Natural killer cell (primary cell): ENCODE measurements around the gene TSSK6. TPM values are rescaled to one million over a fixed set of nuclear protein-coding genes. Genes with fewer than 3 reads are reported as not detected.

Source experiments
- ATAC-seq, 3 donors: fragments of 150-1000 bp in 2 of 3; fragments of 200-7000 bp in 1 of 3; cut with Tn5 transposase; 1 replicate in 1 of 3; 2 replicates in 2 of 3; pipeline ENCODE4 v1.10.0; 2021; ENCODE audit warnings: mild to moderate bottlenecking in 2 of 3, moderate library complexity in 2 of 3
- DNase-seq, 2 donors: peaks; one replicate each; pipeline versions ENCODE4 v3.0.0 to v3.0.0-alpha.2; 2013 to 2021; ENCODE audit warnings: mixed read lengths in 1 of 2
- H3K27ac ChIP-seq: one replicate; pipeline ENCODE4 v1.5.1; 2013; ENCODE audit warnings: mild to moderate bottlenecking, low read length
- H3K27me3 ChIP-seq: one replicate; pipeline ENCODE4 v1.6.1; 2013; ENCODE audit warnings: low read length; ENCODE audit not compliant: control insufficient read depth, insufficient read depth
- H3K36me3 ChIP-seq: one replicate; pipeline ENCODE4 v1.6.1; 2013; ENCODE audit warnings: low read length; ENCODE audit not compliant: control insufficient read depth, insufficient read depth
- H3K4me1 ChIP-seq: one replicate; pipeline ENCODE4 v1.6.1; 2013; ENCODE audit warnings: low read length; ENCODE audit not compliant: control insufficient read depth, insufficient read depth
- H3K4me3 ChIP-seq: one replicate; pipeline ENCODE4 v1.5.1; 2013; ENCODE audit warnings: low read length
- H3K9me3 ChIP-seq: one replicate; pipeline ENCODE4 v1.6.1; 2013; ENCODE audit warnings: low read length; ENCODE audit not compliant: control insufficient read depth, insufficient read depth
- H3K27ac Mint-ChIP-seq, 2 donors: one replicate each; pipeline ENCODE4 v1.8.0; 2022; ENCODE audit warnings: mild to moderate bottlenecking in 2 of 2, mixed read lengths in 2 of 2, moderate library complexity in 1 of 2
- H3K27me3 Mint-ChIP-seq, 2 donors: one replicate each; pipeline ENCODE4 v1.8.0; 2022; ENCODE audit warnings: low read depth in 2 of 2, mixed read lengths in 2 of 2
- H3K36me3 Mint-ChIP-seq: one replicate; pipeline ENCODE4 v1.8.0; 2022; ENCODE audit warnings: mixed read lengths
- H3K4me1 Mint-ChIP-seq, 2 donors: one replicate each; pipeline ENCODE4 v1.8.0; 2022; ENCODE audit warnings: mixed read lengths in 2 of 2
- H3K4me3 Mint-ChIP-seq: one replicate; pipeline ENCODE4 v1.8.0; 2022; ENCODE audit warnings: mild to moderate bottlenecking, moderate library complexity, mixed read lengths
- H3K9me3 Mint-ChIP-seq, 2 donors: one replicate each; pipeline ENCODE4 v1.8.0; 2022; ENCODE audit warnings: mixed read lengths in 2 of 2
- CTCF ChIP-seq: fragments of 200-600 bp; IDR thresholded peaks from one replicate; pipeline ENCODE4 v1.8.0; 2022; ENCODE audit warnings: antibody characterized with exemption
- WGBS: methylation state at CpG from one replicate; pipeline ENCODE4 v1.1.7; 2013; ENCODE audit warnings: missing lambda C conversion rate; ENCODE audit not compliant: insufficient coverage; 5-methylcytosine and 5-hydroxymethylcytosine counted together
- intact Hi-C: fragments of 100-400 bp; cut with micrococcal nuclease; formaldehyde crosslinking; loops from one replicate; pipeline ENCODE4 v1.14.2; 2022
- total RNA-seq, 4 donors: library from RNA; stranded (reverse); fragments of 120-200 nt in 1 of 4; gene quantifications; one replicate each; pipeline versions ENCODE4 v1.2.3 to v1.2.4, GENCODE V29; 2013 to 2022

The TSSK6 gene
- total RNA-seq, 3 donors from 2014 or later (not counting 1 experiment from before 2014, with no cell fraction given) = 2.2 to 2.5 (median 2.3) TPM

DNA sequence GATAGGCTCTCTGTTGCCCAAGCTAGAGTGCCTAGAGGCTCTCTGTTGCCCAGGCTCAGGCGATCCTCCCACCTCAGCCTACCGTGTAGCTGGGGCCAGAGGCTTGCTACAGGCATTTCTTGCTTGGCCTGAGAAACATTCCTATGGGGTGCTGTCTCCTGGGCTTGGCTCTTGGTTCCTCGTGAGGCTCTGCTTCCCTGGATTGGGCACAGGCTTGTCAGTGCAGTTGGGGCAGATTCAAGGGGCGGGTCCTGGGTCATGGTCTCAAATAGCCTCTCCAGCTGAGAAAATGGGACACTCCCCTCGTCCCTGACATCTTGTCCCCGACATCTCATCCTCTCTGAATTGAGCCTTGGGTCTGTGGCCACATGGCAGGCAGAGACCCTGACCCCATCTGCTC is 4.9 kb downstream of the TSSK6 start:
- H3K9me3 Mint-ChIP-seq = no peaks in the 10 kb centered on the region
- H3K27ac Mint-ChIP-seq = peak overlapping the region in 1 of 2 donors; percentile 43
- Histone ChIP-seq H3K27ac (no peak overlapping the region), H3K27me3 (no peaks in the 10 kb centered on the region), H3K4me3 (no peak overlapping the region), H3K36me3 (peaks cover 25% of the 10 kb centered on the region), H3K4me1 (peaks cover 8% of the 10 kb centered on the region), H3K9me3 (no peaks in the 10 kb centered on the region)
- DNase-seq = no peak
- no peaks in the 10 kb centered on the region for H3K36me3 Mint-ChIP-seq
- no peak for ATAC-seq
- intact Hi-C loops = no loop called here
- no peaks in the 10 kb centered on the region for H3K4me1 Mint-ChIP-seq
- WGBS = 74% methylated on average over 6 of the region's 6 CpGs
- H3K4me3 Mint-ChIP-seq = no peak overlapping the region
- H3K27me3 Mint-ChIP-seq = no peaks in the 10 kb centered on the region
- TF ChIP-seq CTCF = no peak

DNA sequence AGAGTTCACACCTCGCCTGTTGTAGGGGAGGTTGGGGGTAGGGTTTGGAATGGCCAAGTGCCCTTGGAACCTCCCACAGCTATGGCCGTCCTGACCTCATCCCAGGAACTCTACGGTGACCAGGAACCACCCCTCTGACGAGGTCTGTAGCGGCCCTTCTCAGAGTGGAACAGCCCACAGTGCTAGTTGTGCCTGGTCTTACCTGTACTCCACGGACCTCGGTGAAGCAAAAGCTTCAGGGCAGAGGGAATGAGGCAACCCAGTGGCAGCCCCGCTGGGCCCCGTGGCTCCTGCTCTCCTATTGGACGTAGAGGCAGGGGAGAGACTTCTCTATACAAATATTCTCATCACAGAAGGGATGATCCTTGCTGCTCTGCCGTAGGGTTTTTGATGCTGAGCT is 7.1 kb downstream of the TSSK6 start:
- no peak for DNase-seq
- no peaks in the 10 kb centered on the region for H3K9me3 ChIP-seq
- no peak for TF ChIP-seq CTCF
- Mint-ChIP-seq H3K27me3 (no peaks in the 10 kb centered on the region), H3K4me3 (no peak overlapping the region), H3K36me3 (no peaks in the 10 kb centered on the region), H3K27ac (peak overlapping the region; percentile 54 to 69), H3K9me3 (no peaks in the 10 kb centered on the region), H3K4me1 (peaks cover 0 to under 1% of the 10 kb centered on the region in 2 donors)
- H3K36me3 ChIP-seq = peaks cover 46% of the 10 kb centered on the region
- 89% methylated on average over 11 of the region's 11 CpGs for WGBS
- ATAC-seq = no peak
- H3K27ac ChIP-seq = no peak overlapping the region
- H3K4me3 ChIP-seq = no peak overlapping the region
- no peaks in the 10 kb centered on the region for H3K4me1 ChIP-seq
- H3K27me3 ChIP-seq = no peaks in the 10 kb centered on the region
- intact Hi-C loops = no loop called here

DNA sequence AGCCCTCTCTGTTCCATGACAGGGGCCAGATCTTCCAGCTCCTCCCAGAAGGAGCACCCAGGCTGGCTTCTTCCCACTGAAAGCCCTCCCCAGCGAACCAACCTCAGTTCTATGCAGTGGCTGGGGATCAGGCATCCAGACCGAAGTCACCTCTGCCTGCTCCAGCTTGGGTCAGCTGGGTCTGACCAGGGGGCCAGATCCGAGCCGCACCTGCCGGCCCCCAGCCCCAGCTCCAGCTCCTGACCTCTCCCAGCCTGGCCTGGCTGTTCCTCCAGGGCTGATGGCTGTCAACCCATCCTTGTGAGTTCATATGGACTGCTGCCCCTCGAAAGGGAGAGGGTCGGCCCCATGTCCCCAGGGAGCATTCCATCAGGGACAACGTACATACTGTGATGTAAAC is 8.0 kb downstream of the TSSK6 start:
- intact Hi-C loops = no loop called here
- DNase-seq (no peak), ATAC-seq (no peak)
- 97% methylated on average over 8 of the region's 8 CpGs for WGBS
- no peaks in the 10 kb centered on the region for H3K9me3 Mint-ChIP-seq
- Histone ChIP-seq H3K4me3 (no peak overlapping the region), H3K36me3 (peaks cover 54% of the 10 kb centered on the region), H3K27ac (no peak overlapping the region), H3K27me3 (no peaks in the 10 kb centered on the region), H3K9me3 (no peaks in the 10 kb centered on the region), H3K4me1 (no peaks in the 10 kb centered on the region)
- no peak overlapping the region for H3K4me3 Mint-ChIP-seq
- H3K27ac Mint-ChIP-seq = peak overlapping the region in 1 of 2 donors; percentile 23
- H3K4me1 Mint-ChIP-seq = peaks cover 0 to 5% of the 10 kb centered on the region in 2 donors
- no peaks in the 10 kb centered on the region for H3K27me3 Mint-ChIP-seq
- no peaks in the 10 kb centered on the region for H3K36me3 Mint-ChIP-seq
- TF ChIP-seq CTCF = no peak

DNA sequence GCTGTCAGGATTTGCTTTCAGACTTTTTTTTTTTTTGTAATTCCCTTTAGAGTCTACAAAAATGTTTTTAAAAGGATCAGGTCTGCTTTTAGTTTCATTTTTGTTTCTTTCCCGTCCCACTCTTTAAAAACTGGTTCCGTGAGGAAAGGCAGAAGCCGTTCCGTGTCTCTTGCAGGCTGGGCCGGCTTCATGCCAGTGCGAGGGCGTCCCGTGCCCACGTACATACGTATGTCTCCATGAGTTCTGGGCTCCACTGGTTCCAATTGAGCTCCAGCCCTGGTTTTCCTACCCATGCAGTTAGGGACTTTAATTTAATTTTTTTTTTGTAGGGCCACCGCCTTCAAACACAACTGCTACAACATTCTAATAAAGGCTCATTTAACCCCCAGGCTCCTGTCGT is 8.8 kb downstream of the TSSK6 start:
- no peaks in the 10 kb centered on the region for H3K9me3 Mint-ChIP-seq
- H3K4me1 Mint-ChIP-seq = peaks cover 0 to 5% of the 10 kb centered on the region in 2 donors
- TF ChIP-seq CTCF = no peak
- peaks cover 62% of the 10 kb centered on the region for H3K36me3 ChIP-seq
- H3K9me3 ChIP-seq = no peaks in the 10 kb centered on the region
- peak overlapping the region in 1 of 2 donors; percentile 59 for H3K27ac Mint-ChIP-seq
- no peak for DNase-seq
- H3K4me3 Mint-ChIP-seq = no peak overlapping the region
- WGBS = 97% methylated on average over 12 of the region's 12 CpGs
- ATAC-seq = no peak
- H3K4me1 ChIP-seq = no peaks in the 10 kb centered on the region
- H3K27ac ChIP-seq = no peak overlapping the region
- H3K27me3 ChIP-seq = no peaks in the 10 kb centered on the region
- no peaks in the 10 kb centered on the region for H3K36me3 Mint-ChIP-seq
- no peak overlapping the region for H3K4me3 ChIP-seq
- intact Hi-C loops = no loop called here
- H3K27me3 Mint-ChIP-seq = no peaks in the 10 kb centered on the region
